ENCODE measurements around the gene PMM1.
"Not testable (repeated sequence)": the region's sequence is repeated elsewhere in the genome, so short reads cannot be mapped to it uniquely, and the experiment has no call there.

Gene PMM1

DNA sequence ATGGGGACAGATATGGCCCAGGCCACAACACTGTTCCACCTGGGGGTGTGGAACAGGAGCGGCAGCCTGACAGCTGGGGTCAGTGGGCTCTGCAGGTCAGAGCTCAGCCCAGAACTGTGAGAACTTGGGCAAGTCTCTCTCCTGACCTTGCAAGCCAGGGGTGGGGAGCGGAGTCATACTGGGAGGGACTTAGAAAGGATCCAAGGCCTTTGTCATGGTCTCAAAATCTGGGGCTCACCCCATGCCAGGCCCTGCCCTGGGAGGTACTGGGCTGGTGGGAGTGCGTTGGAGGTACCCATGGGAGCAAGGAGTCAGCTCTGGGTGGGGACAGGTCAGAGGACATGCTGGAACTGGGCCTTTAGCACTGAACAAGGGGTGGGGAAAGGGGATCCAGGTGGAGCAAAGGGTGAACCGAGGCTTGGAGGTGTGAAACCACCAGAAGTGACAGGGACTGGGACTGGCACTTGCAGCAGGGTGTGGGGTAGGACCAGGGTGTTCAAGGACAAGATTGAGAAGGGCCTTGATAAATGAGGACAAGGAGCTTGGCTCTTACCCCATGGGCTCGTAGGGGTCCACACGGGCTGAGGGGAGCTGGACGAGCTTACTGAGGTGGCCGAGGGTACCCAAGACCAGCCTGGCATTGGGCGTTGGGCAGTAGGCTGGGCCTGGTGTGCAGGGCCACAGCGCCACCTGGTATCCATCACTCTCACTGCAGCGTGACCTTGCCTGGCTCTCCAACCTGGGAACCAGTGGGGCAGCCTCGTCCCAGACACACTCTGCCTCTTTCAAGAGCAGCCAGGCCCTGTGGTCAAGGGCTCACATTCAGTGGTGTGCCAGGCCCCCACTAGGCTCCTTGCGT lies 7.4 kb upstream of the PMM1 start:
- DNase-seq = no peak

- DNase-seq = no peak
These were observed 6.1 kb upstream of the PMM1 start for GRCh38 chr22:41595703-41596102.

- not testable (repeated sequence) for DNase-seq
These were observed 3.8 kb upstream of the PMM1 start for GRCh38 chr22:41593336-41593960.

GRCh38 chr22:41587347-41587723 lies 2.3 kb downstream of the PMM1 start:
- no peak for DNase-seq

DNA sequence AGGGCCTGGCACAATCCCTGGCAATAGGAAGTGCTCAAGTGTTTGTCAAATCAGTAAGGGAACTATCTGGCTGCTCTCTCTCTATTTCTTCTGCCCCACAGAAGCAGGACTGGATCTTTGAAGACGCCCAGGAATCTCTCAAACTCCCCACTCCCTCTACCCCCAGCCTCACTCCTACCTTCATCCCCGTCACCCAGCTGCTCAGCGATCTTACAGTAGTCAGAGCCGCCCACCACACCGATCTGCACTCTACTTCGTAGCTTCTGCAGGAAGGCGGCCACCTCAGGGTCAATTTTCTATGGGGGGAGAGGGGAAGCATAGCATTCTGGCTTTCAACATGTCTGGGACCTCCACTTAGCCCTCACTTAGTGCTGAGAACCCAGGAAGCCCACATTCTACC lies 3.7 kb downstream of the PMM1 start:
- no peak for DNase-seq

DNA sequence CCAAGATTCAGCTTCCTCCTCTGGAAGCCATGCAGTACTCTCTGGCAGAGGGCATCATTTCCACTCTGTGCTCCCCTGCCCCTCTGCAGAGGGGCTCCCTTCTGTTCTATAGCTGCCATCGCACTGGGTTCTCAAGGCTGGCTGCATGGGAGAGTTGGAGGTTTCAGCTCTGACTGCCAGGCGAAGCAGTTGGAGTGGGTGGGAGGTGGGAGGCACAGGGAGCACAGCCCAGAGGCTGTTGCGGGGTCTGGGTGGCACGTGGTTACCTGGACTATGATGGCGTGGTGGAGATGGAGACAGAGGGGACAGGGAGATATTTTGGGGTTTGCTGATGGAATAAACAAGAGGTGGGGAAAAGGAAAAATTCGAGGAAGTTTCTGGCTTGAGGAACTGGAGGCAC lies 4.8 kb downstream of the PMM1 start:
- DNase-seq = no peak

DNA sequence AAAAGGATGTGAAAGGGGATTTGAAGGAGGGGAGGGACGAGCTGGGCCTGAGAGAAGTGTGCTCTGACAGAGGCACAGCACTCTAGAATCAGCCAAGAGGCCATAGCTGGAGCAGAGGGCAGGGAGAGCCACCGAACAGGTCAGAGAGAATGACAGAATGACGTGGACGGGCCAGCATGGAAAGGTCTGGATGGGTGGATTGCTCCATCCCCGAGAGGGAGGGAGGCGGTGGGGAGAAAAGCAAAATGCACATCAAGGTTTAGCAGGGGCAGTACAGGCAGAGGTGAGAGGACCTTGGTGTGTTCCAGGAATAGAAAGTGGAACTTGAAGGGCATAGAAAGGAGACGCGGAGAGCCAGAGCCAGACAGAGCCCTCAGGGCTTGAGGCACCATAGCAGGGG lies 6.9 kb downstream of the PMM1 start:
- DNase-seq = no peak

- DNase-seq = no peak
These were observed 9.7 kb downstream of the PMM1 start for GRCh38 chr22:41579997-41580355.

- no peak for DNase-seq
These were observed 10.2 kb downstream of the PMM1 start for GRCh38 chr22:41579297-41579996.

DNA sequence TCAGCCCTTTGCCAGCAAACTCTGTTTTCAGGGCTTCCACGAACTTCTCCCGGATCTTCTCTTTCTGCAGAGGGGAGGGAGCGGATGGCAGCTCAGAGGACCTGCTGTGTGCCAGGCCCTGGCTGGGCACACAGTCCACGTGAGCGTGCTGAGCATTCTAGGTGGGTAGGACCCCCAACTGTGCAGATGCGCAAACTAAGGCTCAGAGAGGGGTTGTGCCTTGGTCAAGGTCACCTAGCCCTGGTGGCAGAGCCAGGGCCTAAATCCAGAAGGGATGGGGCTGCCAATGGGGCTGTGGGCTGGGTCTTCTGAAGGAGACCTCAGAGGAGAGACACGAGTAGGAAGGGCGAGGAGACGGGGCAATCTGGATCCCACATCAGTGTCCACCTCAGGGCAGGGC lies 10.8 kb downstream of the PMM1 start:
- DNase-seq = no peak

- DNase-seq = no peak
These were observed 11.5 kb downstream of the PMM1 start for GRCh38 chr22:41578114-41578513.

- no peak for DNase-seq
These were observed 12.8 kb downstream of the PMM1 start for GRCh38 chr22:41576877-41577276.

DNA sequence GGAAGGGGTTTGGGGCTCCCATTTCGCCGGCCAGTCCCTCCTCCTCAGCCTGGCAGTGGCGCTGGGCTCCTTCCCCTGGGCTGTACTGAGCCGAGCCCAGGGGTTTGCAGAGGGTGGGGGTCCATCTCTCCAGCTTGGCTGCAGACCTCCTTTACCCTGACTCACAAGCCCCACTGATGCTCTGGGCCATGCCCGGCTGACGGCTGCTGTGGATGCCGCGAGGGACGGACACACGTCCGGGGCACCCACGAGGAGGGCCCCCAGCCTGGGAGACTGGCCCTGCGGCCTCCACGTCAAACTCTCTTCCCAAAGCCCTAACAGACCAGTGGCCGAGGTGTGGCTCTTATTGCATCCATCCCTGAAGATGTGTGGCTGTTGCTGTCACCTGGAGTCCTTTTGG lies 14.1 kb downstream of the PMM1 start:
- DNase-seq = no peak

DNA sequence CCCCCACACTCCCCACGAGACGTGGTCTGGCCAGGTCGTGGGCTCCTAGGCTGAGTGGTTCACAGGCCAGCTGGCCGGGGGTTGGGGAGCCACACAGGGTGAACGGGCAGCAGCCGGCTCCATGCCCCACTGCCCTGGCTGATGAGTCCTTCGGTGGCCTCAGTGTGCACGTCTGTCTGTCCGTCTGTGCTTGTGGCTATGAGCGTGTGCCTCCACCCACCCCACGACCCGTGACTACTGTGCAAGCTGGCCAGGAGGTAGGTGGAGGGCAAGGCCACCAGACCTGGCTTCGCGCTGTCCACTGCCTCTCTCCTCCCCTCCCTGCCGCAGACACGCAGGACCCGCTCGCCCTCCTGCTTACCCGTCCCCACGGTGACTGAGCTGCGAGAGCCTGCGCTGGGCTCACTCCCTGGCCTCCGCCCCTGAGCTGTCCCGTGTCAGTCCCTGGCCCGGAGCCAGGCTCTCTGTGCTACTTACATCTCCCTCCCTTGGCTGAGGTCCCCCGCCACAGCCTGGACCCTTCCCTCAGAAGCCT lies 14.7 kb downstream of the PMM1 start:
- no peak for DNase-seq

- DNase-seq = no peak
These were observed 16.0 kb downstream of the PMM1 start for GRCh38 chr22:41573677-41574076.

DNA sequence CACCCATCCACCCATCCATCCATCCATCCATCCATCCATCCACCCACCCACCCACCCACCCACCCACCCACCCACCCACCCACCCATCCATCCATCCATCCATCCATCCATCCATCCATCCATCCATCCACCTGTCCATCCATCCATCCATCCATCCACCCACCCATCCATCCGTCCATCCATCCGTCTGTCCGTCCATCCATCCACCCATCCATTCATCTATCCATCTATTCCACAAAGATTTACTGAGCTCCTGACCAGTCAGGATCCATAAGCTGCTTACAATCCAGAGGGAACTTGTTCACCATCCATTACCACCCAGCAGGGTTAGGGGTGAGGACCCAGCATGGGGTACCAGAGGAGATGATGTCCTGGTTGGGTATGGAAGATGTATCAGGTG lies 17.3 kb downstream of the PMM1 start:
- DNase-seq = not testable (repeated sequence)

DNA sequence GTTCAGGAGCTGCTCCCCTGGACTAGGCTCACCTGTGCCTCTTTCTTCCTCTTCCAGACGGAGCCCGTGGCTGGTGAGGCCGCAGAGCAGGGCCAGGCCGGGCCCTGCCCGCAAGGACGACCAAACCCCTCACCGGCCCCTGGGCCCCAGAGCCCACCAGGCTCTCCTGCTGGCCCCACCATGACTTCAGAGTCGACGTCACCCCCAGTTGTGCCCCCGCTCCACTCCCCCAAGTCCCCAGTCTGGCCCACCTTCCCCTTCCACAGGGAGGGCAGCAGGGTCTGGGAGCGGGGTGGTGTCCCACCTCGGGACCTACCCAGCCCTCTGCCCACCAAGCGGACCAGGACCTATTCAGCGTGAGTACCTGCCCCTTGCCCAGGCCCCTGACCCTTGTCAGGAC lies 17.9 kb downstream of the PMM1 start:
- no peak for DNase-seq

DNA sequence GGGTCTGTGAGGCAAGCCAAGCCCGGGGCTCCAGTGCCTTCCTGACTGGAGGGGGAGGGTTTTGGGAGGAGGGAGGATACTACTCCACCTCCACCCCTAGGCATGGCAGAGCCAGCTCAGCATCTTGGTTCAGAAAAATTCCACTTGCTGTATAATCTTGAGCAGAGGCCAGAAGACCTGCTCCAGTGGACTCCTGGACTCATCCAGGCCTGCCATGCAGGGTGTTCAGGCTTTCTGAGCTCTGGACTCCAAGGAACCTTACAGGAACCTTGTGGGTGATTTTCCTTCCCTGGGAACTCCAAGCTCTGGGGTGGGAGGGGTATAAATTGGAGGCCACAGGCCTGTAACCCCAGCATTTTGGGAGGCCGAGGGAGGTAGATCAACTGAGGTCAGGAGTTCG lies 19.4 kb downstream of the PMM1 start:
- DNase-seq = no peak

DNA sequence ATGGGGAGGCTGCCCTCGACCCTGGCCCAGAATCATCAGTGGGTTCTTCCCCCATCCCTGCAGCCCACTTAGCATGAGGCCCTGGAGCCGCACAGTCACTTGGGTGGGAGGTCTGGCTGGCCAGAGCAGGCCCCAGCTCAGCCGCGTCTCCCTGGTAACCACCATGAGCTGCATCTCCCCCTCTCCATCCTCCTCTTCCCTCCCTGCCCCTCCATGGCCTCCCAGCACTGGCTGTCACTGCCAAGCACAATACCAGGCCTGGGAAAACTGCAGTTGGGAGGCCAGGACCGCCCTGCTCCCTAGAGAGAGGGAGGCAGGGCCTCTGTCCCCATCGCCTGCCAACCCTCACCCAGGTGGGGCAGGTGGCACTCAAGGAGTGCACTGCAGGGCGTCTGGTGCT lies 20.8 kb downstream of the PMM1 start:
- DNase-seq = no peak

DNA sequence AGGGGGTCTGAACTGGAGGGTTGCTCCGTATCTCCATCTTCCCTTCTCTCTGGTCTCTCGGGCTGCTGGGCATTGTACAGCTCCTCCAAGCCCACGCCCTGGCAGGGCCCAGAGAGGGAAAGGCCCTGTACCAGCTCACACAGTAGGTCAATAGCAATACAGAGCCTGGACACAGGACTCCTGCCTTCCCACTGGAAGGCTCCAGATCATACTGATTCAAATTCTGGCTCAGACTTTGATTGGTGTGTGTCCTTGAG lies 22.2 kb downstream of the PMM1 start:
- no peak for DNase-seq

DNA sequence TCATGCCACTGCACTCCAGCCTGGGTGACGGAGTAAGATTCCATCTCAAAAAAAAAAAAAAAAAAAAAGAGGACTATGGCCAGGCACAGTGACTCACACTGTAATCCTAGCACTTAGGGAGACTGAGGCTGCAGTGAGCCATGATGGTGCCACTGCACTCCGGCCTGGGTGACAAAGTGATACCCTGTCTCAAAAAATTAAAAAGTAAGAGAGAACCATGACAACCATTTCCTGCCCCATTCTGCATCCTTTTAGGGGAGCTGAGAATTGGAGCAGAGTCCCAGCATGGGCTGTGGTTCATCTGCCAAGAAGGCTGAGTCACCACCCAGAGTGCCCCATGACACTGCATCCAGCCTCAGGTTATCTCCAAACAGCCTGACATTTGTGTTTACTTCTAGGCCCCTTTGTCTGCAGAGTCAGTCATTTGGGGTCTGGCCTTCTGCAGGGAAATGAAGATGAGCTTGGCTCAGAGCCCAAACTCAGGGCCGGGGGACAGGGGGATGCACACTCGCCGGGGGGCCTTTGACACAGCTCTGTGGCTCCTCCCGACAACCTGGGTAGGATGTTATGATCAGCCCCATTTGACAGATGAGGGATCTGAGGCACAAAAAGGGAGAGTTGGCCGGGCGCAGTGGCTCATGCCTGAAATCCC lies 24.1 kb downstream of the PMM1 start:
- no peak for DNase-seq

- DNase-seq = no peak
These were observed 25.1 kb downstream of the PMM1 start for GRCh38 chr22:41564563-41564962.

DNA sequence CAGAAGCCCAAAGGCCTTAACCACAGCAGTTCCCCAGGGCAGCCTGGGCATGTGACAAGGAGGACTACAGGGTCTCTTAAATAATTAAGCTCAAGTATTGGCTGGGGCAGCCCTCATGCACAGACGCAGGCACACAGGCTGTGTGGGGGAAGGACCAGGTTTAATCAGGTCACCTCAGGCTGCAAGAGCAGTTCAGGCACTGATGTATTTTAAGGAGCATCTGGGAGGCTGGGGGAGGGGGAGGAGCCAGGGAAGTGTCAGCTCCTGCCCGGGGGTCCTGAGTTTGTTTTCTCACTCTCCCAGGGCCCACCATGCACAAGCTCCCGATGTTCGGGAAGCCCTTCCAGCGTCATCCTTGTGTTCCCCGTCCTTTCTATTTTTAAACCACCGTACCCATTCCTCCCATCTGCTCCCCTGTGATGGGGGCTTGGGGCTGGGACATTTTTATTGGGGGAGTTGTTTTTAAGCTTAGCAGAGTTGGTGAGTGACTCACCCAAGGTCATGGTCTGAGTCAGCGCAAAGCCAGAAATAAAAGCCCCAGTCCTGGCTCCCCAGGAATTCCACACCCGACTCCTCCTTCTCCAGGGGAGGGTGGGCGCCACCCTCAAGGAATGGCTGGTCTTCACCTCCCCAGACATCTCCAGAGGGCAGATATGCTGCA lies 26.5 kb downstream of the PMM1 start:
- DNase-seq = no peak

Measured in DMS79 (cell line).